K562 (cell line): ENCODE results near the gene SAMD9.

Experiments used
- BACH1 ChIP-seq: fragments of 200-800 bp; sonication (Bioruptor generic); IDR thresholded peaks from 2 replicates; pipeline ENCODE4 v1.6.1; 2016; ENCODE audit warnings: missing genetic modification characterization, missing compliant biosample characterization
- BHLHE40 ChIP-seq: IDR thresholded peaks from 2 replicates; pipeline ENCODE4 v1.6.1; 2011; ENCODE audit warnings: low read length, improper control_type of control experiment
- FOSL1 ChIP-seq: fragments of 200-800 bp; sonication (Bioruptor generic); conservative IDR thresholded peaks from 2 replicates; pipeline ENCODE4 v1.6.1; 2016; ENCODE audit warnings: missing genetic modification characterization, missing compliant biosample characterization
- GABPA ChIP-seq: fragments of 200-800 bp; sonication (Bioruptor generic); conservative IDR thresholded peaks from 2 replicates; pipeline ENCODE4 v1.6.1; 2016; ENCODE audit warnings: low read depth, missing genetic modification characterization, missing compliant biosample characterization
- HNRNPUL1 ChIP-seq: fragments of 200-400 bp; formaldehyde crosslinking; IDR thresholded peaks from 2 replicates; pipeline ENCODE4 v1.6.1; 2017; ENCODE audit warnings: low read length
- KDM5B ChIP-seq: fragments of 200-600 bp; sonication (generic); IDR thresholded peaks from 2 replicates; pipeline ENCODE4 v1.6.1; 2012; ENCODE audit warnings: low read depth, mild to moderate bottlenecking, moderate library complexity, low read length, control low read depth, inconsistent platforms; ENCODE audit not compliant: insufficient replicate concordance
- NFIX ChIP-seq: fragments of 250-450 bp; sonication (Bioruptor Pico); IDR thresholded peaks from 2 replicates; pipeline ENCODE4 v1.4.0; 2020; ENCODE audit warnings: low read depth, mild to moderate bottlenecking, moderate library complexity
- RFX7 ChIP-seq: fragments of 250-450 bp; sonication (Bioruptor Pico); IDR thresholded peaks from 2 replicates; pipeline ENCODE4 v1.5.1; 2021; ENCODE audit warnings: mild to moderate bottlenecking
- SMAD4 ChIP-seq: fragments of 250-450 bp; sonication (Bioruptor Pico); conservative IDR thresholded peaks from 2 replicates; pipeline ENCODE4 v1.8.0; 2021; ENCODE audit warnings: inconsistent platforms, mild to moderate bottlenecking, moderate library complexity
- SREBF2 ChIP-seq: sonication (generic); formaldehyde crosslinking; IDR thresholded peaks from 2 replicates; pipeline ENCODE4 v1.4.0; 2020; ENCODE audit warnings: mild to moderate bottlenecking, missing genetic modification reagents
- TCF7 ChIP-seq: sonication (generic); IDR thresholded peaks from 2 replicates; pipeline ENCODE4 v1.6.1; 2016; ENCODE audit warnings: antibody characterized with exemption, borderline replicate concordance
- TF ChIP-seq, protein P1 (sequence below): sonication (generic); formaldehyde crosslinking; IDR thresholded peaks from 2 replicates; pipeline ENCODE4 v1.8.0; 2022; ENCODE audit warnings: missing genetic modification reagents, mild to moderate bottlenecking, borderline replicate concordance

- TF ChIP-seq RFX7 (CRISPR knock-in tag), result no peak
- TF ChIP-seq SREBF2 (CRISPR knock-in tag), result no peak
- no peak for TF ChIP-seq KDM5B
- no peak for TF ChIP-seq NFIX
- no peak for TF ChIP-seq FOSL1 (tag)
- no peak for TF ChIP-seq BHLHE40
- no peak for TF ChIP-seq TCF7
- no peak for TF ChIP-seq GABPA (tag)
- TF ChIP-seq, protein P1, sequence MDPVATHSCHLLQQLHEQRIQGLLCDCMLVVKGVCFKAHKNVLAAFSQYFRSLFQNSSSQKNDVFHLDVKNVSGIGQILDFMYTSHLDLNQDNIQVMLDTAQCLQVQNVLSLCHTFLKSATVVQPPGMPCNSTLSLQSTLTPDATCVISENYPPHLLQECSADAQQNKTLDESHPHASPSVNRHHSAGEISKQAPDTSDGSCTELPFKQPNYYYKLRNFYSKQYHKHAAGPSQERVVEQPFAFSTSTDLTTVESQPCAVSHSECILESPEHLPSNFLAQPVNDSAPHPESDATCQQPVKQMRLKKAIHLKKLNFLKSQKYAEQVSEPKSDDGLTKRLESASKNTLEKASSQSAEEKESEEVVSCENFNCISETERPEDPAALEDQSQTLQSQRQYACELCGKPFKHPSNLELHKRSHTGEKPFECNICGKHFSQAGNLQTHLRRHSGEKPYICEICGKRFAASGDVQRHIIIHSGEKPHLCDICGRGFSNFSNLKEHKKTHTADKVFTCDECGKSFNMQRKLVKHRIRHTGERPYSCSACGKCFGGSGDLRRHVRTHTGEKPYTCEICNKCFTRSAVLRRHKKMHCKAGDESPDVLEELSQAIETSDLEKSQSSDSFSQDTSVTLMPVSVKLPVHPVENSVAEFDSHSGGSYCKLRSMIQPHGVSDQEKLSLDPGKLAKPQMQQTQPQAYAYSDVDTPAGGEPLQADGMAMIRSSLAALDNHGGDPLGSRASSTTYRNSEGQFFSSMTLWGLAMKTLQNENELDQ (CRISPR knock-in tag), result no peak
- TF ChIP-seq BACH1, result no peak
- no peak for TF ChIP-seq SMAD4
- no peak for TF ChIP-seq HNRNPUL1
These were observed 452 bp downstream of the SAMD9 start for GRCh38 chr7:93117327-93117726.
